ENCODE results near the gene SLC66A3.

- TF ChIP-seq CTCF (conservative IDR thresholded peaks at IDR 0.05; ENCODE audit: low read depth, low read length) (no peak), EZH2 (IDR thresholded peaks at IDR 0.05; ENCODE audit: low read length, unreplicated experiment) (no peak)
These were observed 6.5 kb downstream of the SLC66A3 start for GRCh38 chr2:11161747-11162146.
